Mucosa of descending colon (tissue), 3 donors: ENCODE measurements around the gene ZNF200. TPM values are rescaled to one million over a fixed set of nuclear protein-coding genes. Genes with fewer than 3 reads are reported as not detected.

Source experiments
- ATAC-seq: fragments of 200-7000 bp; cut with Tn5 transposase; one replicate; pipeline ENCODE4 v1.9.1; 2020; ENCODE audit warnings: mild to moderate bottlenecking, moderate library complexity
- DNase-seq, 3 donors: peaks; one replicate each; pipeline ENCODE4 v3.0.0-alpha.2; 2020
- H3K36me3 ChIP-seq: fragments of 200-600 bp; one replicate; pipeline ENCODE4 v1.8.0; 2021; ENCODE audit warnings: low read depth, mild to moderate bottlenecking
- H3K4me1 ChIP-seq: fragments of 200-600 bp; one replicate; pipeline ENCODE4 v1.8.0; 2021; ENCODE audit warnings: low read depth, mild to moderate bottlenecking
- H3K4me3 ChIP-seq: fragments of 200-600 bp; one replicate; pipeline ENCODE4 v1.8.0; 2021; ENCODE audit warnings: mild to moderate bottlenecking
- H3K9me3 ChIP-seq: fragments of 200-600 bp; one replicate; pipeline ENCODE4 v1.8.0; 2021; ENCODE audit warnings: mild to moderate bottlenecking
- intact Hi-C, 2 donors: fragments of 100-400 bp; cut with DNase I in 1 of 2; cut with micrococcal nuclease in 1 of 2; formaldehyde crosslinking; loops; one replicate each; pipeline versions ENCODE4 v1.11.0 to v1.11.1; 2022; cut with DNase I, micrococcal nuclease
- total RNA-seq, 3 donors: library from RNA; stranded (reverse); fragmentation: NEBNext Ultra II Directional in 2 of 3; extraction: Animal tissue kit (Norgen Biotek cat#: 25700) in 2 of 3; gene quantifications; one replicate each; pipeline versions ENCODE4 v1.2.1 to v1.2.4, GENCODE V29; 2021 to 2023
- TF ChIP-seq, protein P1 (sequence below): fragments of 200-600 bp; IDR thresholded peaks from one replicate; pipeline ENCODE4 v1.8.0; 2022; ENCODE audit warnings: antibody characterized with exemption, mild to moderate bottlenecking
- donor health status: DM: no; HTN: no; CAD: no; lungs with moderate emphysema.
- donor health status: DM: no; HTN: no; CAD: no.
- donor health status: DM: no; HTN: yes; CAD: no.

The ZNF200 gene
- total RNA-seq, 3 donors from 2014 or later, result 6.6 to 8.0 (median 8.0) TPM

- intact Hi-C loops, result no loop called here
- H3K4me1 ChIP-seq, result peaks cover 6% of the 10 kb centered on the region
- H3K4me3 ChIP-seq, result no peak overlapping the region
- ATAC-seq (no peak), DNase-seq (no peak)
- H3K9me3 ChIP-seq, result no peaks in the 10 kb centered on the region
- TF ChIP-seq, protein P1, sequence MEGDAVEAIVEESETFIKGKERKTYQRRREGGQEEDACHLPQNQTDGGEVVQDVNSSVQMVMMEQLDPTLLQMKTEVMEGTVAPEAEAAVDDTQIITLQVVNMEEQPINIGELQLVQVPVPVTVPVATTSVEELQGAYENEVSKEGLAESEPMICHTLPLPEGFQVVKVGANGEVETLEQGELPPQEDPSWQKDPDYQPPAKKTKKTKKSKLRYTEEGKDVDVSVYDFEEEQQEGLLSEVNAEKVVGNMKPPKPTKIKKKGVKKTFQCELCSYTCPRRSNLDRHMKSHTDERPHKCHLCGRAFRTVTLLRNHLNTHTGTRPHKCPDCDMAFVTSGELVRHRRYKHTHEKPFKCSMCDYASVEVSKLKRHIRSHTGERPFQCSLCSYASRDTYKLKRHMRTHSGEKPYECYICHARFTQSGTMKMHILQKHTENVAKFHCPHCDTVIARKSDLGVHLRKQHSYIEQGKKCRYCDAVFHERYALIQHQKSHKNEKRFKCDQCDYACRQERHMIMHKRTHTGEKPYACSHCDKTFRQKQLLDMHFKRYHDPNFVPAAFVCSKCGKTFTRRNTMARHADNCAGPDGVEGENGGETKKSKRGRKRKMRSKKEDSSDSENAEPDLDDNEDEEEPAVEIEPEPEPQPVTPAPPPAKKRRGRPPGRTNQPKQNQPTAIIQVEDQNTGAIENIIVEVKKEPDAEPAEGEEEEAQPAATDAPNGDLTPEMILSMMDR, result peak; percentile 13
- no peaks in the 10 kb centered on the region for H3K36me3 ChIP-seq
Measured at GRCh38 chr16:3266873-3267537, 32.0 kb upstream of the ZNF200 start.

GRCh38 chr16:3264137-3265036 lies 29.4 kb upstream of the ZNF200 start:
- Histone ChIP-seq H3K9me3 (no peaks in the 10 kb centered on the region), H3K4me3 (peak overlapping the region; percentile 38), H3K36me3 (no peaks in the 10 kb centered on the region), H3K4me1 (peaks cover 6% of the 10 kb centered on the region)
- DNase-seq, result peak; percentile 95 to 98 (median 97)
- peak; percentile 93 for ATAC-seq
- intact Hi-C loops, result no loop called here
- TF ChIP-seq, protein P1, result no peak

GRCh38 chr16:3262517-3262916 lies 27.6 kb upstream of the ZNF200 start:
- Histone ChIP-seq H3K9me3 (no peaks in the 10 kb centered on the region), H3K36me3 (no peaks in the 10 kb centered on the region), H3K4me3 (no peak overlapping the region), H3K4me1 (peaks cover 6% of the 10 kb centered on the region)
- TF ChIP-seq, protein P1, result no peak
- no peak for ATAC-seq
- intact Hi-C loops, result no loop called here
- DNase-seq, result no peak

DNA sequence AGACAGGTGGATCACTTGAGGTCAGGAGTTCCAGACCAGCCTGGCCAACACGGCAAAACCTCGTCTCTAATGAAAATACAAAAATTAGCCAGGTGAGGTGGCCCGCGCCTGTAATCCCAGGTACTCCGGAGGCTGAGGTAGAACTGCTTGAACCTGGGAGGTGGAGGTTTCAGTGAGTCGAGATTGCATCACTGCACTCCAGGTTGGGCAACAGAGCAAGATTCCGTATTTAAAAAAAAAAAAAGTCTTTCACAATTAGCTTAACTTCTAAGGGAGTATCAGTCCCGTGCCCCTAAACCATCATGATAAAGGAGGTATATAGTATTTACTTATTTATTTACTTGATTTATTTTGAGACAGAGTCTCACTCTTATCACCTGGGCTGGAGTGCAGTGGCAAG lies 24.9 kb upstream of the ZNF200 start:
- DNase-seq (no peak), ATAC-seq (no peak)
- H3K36me3 ChIP-seq, result no peaks in the 10 kb centered on the region
- intact Hi-C loops, result no loop called here
- TF ChIP-seq, protein P1, result no peak
- no peaks in the 10 kb centered on the region for H3K9me3 ChIP-seq
- no peak overlapping the region for H3K4me3 ChIP-seq
- peaks cover 2% of the 10 kb centered on the region for H3K4me1 ChIP-seq

GRCh38 chr16:3256866-3257465 lies 22.0 kb upstream of the ZNF200 start:
- DNase-seq, result no peak
- Histone ChIP-seq H3K4me1 (no peaks in the 10 kb centered on the region), H3K9me3 (no peaks in the 10 kb centered on the region), H3K4me3 (no peak overlapping the region), H3K36me3 (no peaks in the 10 kb centered on the region)
- ATAC-seq, result no peak
- intact Hi-C loops, result no loop called here
- TF ChIP-seq, protein P1, result no peak
